ENCODE data around the gene TARP.
"Not testable (repeated sequence)": the region's sequence is repeated elsewhere in the genome, so short reads cannot be mapped to it uniquely, and the experiment has no call there.

Gene TARP

GRCh38 chr7:38274486-38274885 lies 1.1 kb upstream of the TARP start:
- ChIA-PET CTCF (no interaction called here), RAD21 (ENCODE audit: low non-redundant PET in 1 of 2, low total read pairs in 2 of 2, uncharacterized antibody in 2 of 2, unreplicated experiment in 2 of 2) (no interaction called here), POLR2A (no interaction called here)
- H3K4me1 ChIP-seq (ENCODE audit: control insufficient read depth in 1 of 2, insufficient read depth in 2 of 2, low read length in 2 of 2): no peaks in the 10 kb centered on the region
- H3K9ac ChIP-seq (ENCODE audit: low read length): no peak overlapping the region
- H3K27me3 ChIP-seq (ENCODE audit: insufficient read depth, low read length): peaks cover 5% of the 10 kb centered on the region
- H4K20me1 ChIP-seq (ENCODE audit: insufficient read depth): no peaks in the 10 kb centered on the region
- no peak for DNase-seq (ENCODE audit: low read depth, low spot score)
- no peaks in the 10 kb centered on the region for H3K9me2 ChIP-seq (ENCODE audit: insufficient read depth)
- H3K4me3 ChIP-seq (replicated peaks in 1 of 2; ENCODE audit: low read depth in 1 of 2, low read length in 2 of 2): no peak overlapping the region
- H3K36me3 ChIP-seq (ENCODE audit: control insufficient read depth in 1 of 2, insufficient read depth in 2 of 2, low read length in 2 of 2): no peaks in the 10 kb centered on the region
- TF ChIP-seq CEBPB (IDR thresholded peaks at IDR 0.05; ENCODE audit: low read depth): no peak
- no peak for TF ChIP-seq POLR2AphosphoS5 (IDR thresholded peaks at IDR 0.05; ENCODE audit: low read depth, low read length)
- no peak for TF ChIP-seq ATF3 (IDR thresholded peaks at IDR 0.05)
- no peak for TF ChIP-seq SRF (IDR thresholded peaks at IDR 0.05; ENCODE audit: low read depth)
- no peak for TF ChIP-seq CBX3 (IDR thresholded peaks at IDR 0.05; ENCODE audit: low read depth)
- TF ChIP-seq MAX (IDR thresholded peaks at IDR 0.05): no peak
- no peak for TF ChIP-seq REST (IDR thresholded peaks at IDR 0.05; ENCODE audit: low read depth)
- TF ChIP-seq ZBTB33 (IDR thresholded peaks at IDR 0.05; ENCODE audit: extremely low read depth, insufficient replicate concordance, low read length): no peak
- TF ChIP-seq EZH2 (IDR thresholded peaks at IDR 0.05): no peak
- TF ChIP-seq ZFX (IDR thresholded peaks at IDR 0.05): no peak
- TF ChIP-seq YY1 (IDR thresholded peaks at IDR 0.05; ENCODE audit: extremely low read depth, insufficient replicate concordance, low read depth, low read length): no peak
- TF ChIP-seq RAD21 (IDR thresholded peaks at IDR 0.05; ENCODE audit: low read depth): no peak
- no peak for TF ChIP-seq JUND (IDR thresholded peaks at IDR 0.05)
- H3K4me2 ChIP-seq (ENCODE audit: low read length): no peak overlapping the region
- no peak overlapping the region for H3K27ac ChIP-seq (ENCODE audit: low read depth, low read length)
- no peaks in the 10 kb centered on the region for H3K79me2 ChIP-seq (ENCODE audit: insufficient read depth, low read length)
- ATAC-seq: no peak
- BruUV-seq (replicated peaks): no TSS peak
- intact Hi-C loops (cut with micrococcal nuclease): no loop called here
- H2AFZ ChIP-seq (ENCODE audit: low read depth, low read length, poor library complexity, severe bottlenecking): no peak overlapping the region
- H3K9me3 ChIP-seq (ENCODE audit: control insufficient read depth in 1 of 2, insufficient read depth in 1 of 2, low read depth in 1 of 2, low read length in 2 of 2): no peaks in the 10 kb centered on the region

- H3K36me3 ChIP-seq (ENCODE audit: control insufficient read depth in 1 of 2, insufficient read depth in 2 of 2, low read length in 2 of 2); POLR2A ChIA-PET; H3K4me3 ChIP-seq (replicated peaks in 1 of 2; ENCODE audit: low read depth in 1 of 2, low read length in 2 of 2); H3K27ac ChIP-seq (ENCODE audit: low read depth, low read length); H3K4me1 ChIP-seq (ENCODE audit: control insufficient read depth in 1 of 2, insufficient read depth in 2 of 2, low read length in 2 of 2); H3K9ac ChIP-seq (ENCODE audit: low read length); ATAC-seq; H2AFZ ChIP-seq (ENCODE audit: low read depth, low read length, poor library complexity, severe bottlenecking); DNase-seq (ENCODE audit: low read depth, low spot score); H3K79me2 ChIP-seq (ENCODE audit: insufficient read depth, low read length); H3K27me3 ChIP-seq (ENCODE audit: insufficient read depth, low read length); intact Hi-C loops (cut with micrococcal nuclease); CTCF ChIA-PET; H3K9me3 ChIP-seq (ENCODE audit: control insufficient read depth in 1 of 2, insufficient read depth in 1 of 2, low read depth in 1 of 2, low read length in 2 of 2); RAD21 ChIA-PET (ENCODE audit: low non-redundant PET in 1 of 2, low total read pairs in 2 of 2, uncharacterized antibody in 2 of 2, unreplicated experiment in 2 of 2); H3K4me2 ChIP-seq (ENCODE audit: low read length); BruUV-seq (replicated peaks); H4K20me1 ChIP-seq (ENCODE audit: insufficient read depth); H3K9me2 ChIP-seq (ENCODE audit: insufficient read depth): not testable (repeated sequence)
Measured at GRCh38 chr7:38270405-38270804, 3.0 kb downstream of the TARP start.
